GM13976 (cell line): ENCODE data around the gene ADD3.

Experiments
- DNase-seq: peaks from one replicate; pipeline ENCODE4 v3.0.0; 2012; ENCODE audit warnings: low spot score
- CTCF ChIP-seq: IDR thresholded peaks from 2 replicates; pipeline ENCODE4 v1.5.1; 2012; ENCODE audit warnings: borderline replicate concordance, mild to moderate bottlenecking; ENCODE audit not compliant: insufficient read depth; ENCODE audit errors: extremely low read depth, missing control alignments, control extremely low read depth
- in situ Hi-C: fragments of 300-500 bp; cut with MboI; formaldehyde crosslinking; loops from one replicate; pipeline ENCODE4 v1.12.0; 2022; ENCODE audit warnings: low sequenced_read_pairs, mixed read lengths, inconsistent platforms; ENCODE audit not compliant: unreplicated experiment

Gene ADD3

GRCh38 chr10:110073896-110074295 lies 66.1 kb downstream of the ADD3 start:
- DNase-seq = no peak
- no peak for TF ChIP-seq CTCF
- in situ Hi-C loops = no loop called here

GRCh38 chr10:110074298-110074697 lies 66.5 kb downstream of the ADD3 start:
- no peak for TF ChIP-seq CTCF
- in situ Hi-C loops = no loop called here
- DNase-seq = no peak

DNA sequence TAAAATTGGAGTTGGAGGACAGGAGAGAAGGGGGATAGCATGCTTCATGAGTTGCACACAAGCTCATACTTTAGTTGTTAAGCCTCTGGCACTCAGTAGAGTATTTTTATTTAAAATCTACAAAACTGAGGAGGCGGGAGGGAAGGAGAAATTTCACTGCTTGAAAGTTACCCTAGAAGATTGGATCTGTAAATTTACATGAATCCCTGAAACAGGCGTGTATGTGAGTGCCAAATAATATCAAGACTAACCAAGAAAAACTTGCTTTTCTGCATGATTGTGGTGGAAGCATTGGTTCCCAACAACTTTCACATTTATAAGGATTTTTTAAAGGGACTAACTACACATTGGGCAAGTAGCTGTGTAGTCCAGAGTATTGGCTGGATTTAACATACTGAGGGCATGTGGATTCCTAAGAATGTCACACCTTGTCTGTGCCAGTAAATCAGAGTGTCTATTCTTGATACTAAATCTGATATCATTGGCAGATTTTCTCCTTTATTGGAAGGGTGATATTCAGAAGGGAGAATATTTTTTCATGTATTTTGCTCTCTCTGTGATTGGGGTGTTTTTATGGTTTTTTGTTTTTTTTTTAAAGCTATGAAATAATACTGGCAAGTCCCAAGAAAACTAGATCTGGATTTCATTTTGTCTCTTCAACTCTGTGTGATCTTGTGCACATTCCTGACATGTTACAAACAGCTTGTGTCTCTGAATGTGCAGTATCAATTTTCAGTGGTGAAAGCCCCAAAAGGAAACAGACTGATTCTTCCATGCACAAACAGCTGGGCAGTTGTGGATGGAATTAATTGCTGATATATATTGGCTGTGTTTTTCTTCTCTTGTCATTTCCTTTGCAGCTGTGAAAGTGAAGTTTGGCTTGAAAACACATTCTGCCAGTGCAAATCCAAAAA lies 67.2 kb downstream of the ADD3 start:
- no peak for DNase-seq
- in situ Hi-C loops = no loop called here
- no peak for TF ChIP-seq CTCF

DNA sequence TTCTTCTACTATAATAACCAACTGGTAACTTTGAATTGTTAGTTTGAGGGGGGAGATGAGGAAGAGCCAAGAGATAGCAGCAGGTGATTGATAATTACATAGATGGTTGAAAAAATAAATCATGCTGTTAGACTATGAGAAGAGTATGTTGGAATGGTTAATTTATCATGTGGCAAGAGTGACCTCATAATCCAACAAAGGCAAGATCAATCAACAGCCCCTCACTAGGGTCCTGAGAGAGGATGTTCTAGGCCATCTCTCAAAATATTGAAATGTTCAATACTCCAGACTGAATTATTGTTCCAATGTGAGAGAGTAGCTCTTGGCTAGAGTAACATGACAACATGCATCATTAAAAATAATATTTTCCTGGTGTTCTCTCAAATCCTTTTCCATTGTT lies 67.9 kb downstream of the ADD3 start:
- DNase-seq = no peak
- in situ Hi-C loops = no loop called here
- TF ChIP-seq CTCF = no peak

DNA sequence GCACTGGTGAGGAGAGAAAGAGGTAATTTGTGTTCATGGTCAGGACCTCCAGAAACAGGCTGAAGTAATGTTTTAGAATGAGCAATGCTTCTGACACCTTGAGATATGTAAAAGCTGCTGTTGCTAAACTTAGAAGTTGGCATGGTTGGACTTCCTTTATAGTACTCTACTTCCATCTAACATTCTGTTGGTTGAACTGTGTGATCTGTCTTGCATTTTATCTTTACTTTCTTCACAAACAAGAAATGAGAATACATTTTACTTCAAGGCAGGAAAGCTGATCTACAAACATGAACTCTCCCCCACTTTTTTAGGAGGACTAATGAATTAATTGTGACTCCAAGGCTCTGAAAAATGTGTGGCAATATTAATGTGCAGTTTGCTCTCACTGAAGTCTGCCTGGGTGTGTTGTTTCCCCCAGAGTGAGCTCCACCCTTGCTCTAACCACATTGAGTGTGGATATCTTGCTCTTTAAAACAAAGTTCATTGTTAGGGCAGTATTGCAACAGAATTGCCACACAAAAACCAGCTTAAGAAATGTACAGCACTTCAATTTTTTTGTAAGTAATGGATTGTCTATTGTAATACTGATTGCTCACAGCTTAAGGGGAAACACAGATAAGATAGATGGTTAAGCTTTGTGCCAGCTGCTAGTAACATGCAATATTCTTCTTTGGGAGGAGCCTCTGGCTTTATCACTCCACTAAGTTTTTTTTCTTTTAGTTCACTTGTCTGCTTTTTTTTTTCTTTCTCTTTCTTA lies 69.0 kb downstream of the ADD3 start:
- in situ Hi-C loops = no loop called here
- DNase-seq = peak; percentile 27
- TF ChIP-seq CTCF = no peak

DNA sequence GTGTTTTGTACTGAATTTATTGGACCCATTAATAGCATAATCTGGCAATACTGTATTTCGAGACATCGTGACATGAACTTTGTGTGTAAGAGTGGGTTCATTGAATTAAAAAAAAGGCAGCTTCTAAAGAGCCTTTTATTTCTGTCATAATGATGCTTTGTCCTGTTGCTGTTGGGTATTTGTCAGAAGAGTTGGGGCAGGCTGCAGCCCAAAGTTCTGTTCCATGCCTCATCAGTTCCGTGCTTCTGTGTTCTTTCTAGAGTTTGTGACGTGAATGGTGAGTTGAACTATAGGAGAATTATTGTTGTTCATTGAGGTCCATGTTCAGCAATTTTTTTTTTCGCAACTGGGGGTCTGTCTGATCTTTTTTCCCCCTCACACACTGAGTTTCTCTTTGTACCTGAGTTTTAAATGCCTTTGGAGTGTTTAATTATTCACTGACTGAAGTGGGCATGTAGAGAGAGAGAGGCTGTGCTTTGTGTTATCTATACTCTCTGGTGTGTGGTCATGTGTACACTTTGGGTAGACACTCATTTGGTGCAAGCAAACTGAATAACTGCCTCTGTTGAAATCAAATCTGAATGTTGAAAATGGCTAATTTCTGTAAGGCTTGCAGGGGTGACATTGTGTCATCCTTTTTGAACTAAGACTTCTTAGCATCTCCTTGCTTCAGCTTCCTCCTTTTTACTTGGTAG lies 69.8 kb downstream of the ADD3 start:
- DNase-seq = no peak
- no peak for TF ChIP-seq CTCF
- in situ Hi-C loops = no loop called here
